GM13976 (cell line): ENCODE results near the gene INCA1.

Experiments used
- DNase-seq: peaks from one replicate; pipeline ENCODE4 v3.0.0; 2012; ENCODE audit warnings: low spot score
- CTCF ChIP-seq: IDR thresholded peaks from 2 replicates; pipeline ENCODE4 v1.5.1; 2012; ENCODE audit warnings: borderline replicate concordance, mild to moderate bottlenecking; ENCODE audit not compliant: insufficient read depth; ENCODE audit errors: extremely low read depth, missing control alignments, control extremely low read depth
- in situ Hi-C: fragments of 300-500 bp; cut with MboI; formaldehyde crosslinking; loops from one replicate; pipeline ENCODE4 v1.12.0; 2022; ENCODE audit warnings: low sequenced_read_pairs, mixed read lengths, inconsistent platforms; ENCODE audit not compliant: unreplicated experiment

Gene INCA1

GRCh38 chr17:4946312-4946976 lies 50.9 kb downstream of the INCA1 start:
- no peak for DNase-seq
- in situ Hi-C loops = no loop called here
- TF ChIP-seq CTCF = no peak

- in situ Hi-C loops = no loop called here
- no peak for TF ChIP-seq CTCF
- DNase-seq = no peak
These were observed 51.4 kb downstream of the INCA1 start for GRCh38 chr17:4945944-4946280.

GRCh38 chr17:4945176-4945943 lies 52.0 kb downstream of the INCA1 start:
- in situ Hi-C loops = no loop called here
- no peak for TF ChIP-seq CTCF
- DNase-seq = peak; percentile 76

GRCh38 chr17:4944554-4945175 lies 52.7 kb downstream of the INCA1 start:
- in situ Hi-C loops = no loop called here
- no peak for TF ChIP-seq CTCF
- no peak for DNase-seq

- in situ Hi-C loops = no loop called here
- TF ChIP-seq CTCF = no peak
- DNase-seq = no peak
These were observed 53.2 kb downstream of the INCA1 start for GRCh38 chr17:4944163-4944553.

GRCh38 chr17:4942760-4943508 lies 54.4 kb downstream of the INCA1 start:
- in situ Hi-C loops = no loop called here

More at GRCh38 chr17:4942760-4943508, 54.4 kb downstream of the INCA1 start:
- no peak for DNase-seq
- no peak for TF ChIP-seq CTCF
